Myocyte (in vitro differentiated cells): ENCODE data around the gene TSR1. TPM values are rescaled to one million over a fixed set of nuclear protein-coding genes. Genes with fewer than 3 reads are reported as not detected.

Experiments used
- DNase-seq: peaks from one replicate; pipeline ENCODE4 v3.0.0-alpha.2; 2012; ENCODE audit warnings: low read depth
- total RNA-seq: library from RNA; depleted of rRNA; stranded (reverse); fragments of >200 nt; gene quantifications from 2 replicates; pipeline ENCODE4 v1.2.3, GENCODE V29; 2014

Gene TSR1
- total RNA-seq, 1 donor from 2014 or later = 60.3 TPM

DNA sequence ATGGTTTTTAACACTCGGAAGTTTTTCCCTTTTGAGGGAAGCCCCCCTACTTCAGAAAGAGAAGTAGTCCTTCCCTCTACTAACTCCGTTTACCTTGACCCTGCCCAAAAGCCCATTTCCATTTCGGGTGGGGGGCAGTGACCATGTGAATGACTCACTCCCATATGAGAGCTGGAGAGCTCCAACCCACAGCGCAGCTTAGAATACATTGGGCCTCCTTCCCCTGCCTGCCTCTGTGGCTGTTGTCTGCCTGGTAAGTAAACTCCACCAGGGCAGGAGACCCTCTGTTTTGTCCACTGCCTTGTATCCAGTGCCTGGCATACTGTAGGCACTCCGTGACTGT, 2.0 kb upstream of the TSR1 start:
- DNase-seq = peak; percentile 32

DNA sequence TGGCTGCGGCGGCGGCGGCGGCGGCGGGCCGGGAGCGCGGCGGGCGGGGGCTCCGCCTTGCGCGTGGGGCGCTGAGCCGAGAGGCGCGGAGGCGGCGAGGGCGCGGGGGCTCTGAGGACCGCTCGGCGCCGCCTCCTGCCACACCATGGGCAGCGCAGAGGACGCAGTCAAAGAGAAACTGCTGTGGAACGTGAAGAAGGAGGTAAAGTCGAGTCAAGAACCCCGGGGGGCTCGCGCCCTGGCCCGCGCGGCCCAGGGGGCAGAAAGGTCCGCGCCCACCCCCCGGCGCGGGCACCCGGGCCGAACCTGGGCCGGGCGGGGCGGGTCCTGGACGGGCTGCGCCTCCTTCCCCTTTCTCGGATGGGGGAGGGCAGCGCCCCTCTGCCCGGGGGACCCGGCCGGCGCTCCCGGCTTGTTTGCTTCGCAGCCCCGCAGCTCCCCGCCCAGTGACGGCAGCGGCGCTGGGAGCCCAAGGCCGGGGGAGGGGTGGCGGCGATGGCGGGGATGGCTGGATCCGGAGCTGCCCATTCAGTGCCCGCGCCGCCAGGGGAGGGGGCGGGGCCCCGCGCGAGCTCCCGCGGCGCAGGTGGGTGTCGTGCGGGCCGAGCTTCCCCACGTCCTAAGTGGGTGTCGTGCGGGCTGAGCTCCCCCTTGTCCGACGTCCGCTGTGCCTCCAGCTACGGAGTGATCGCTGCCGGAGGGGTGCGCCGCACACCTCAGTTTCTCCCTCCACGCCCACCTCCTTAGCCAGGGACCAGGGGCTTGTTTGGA, 1.5 kb upstream of the TSR1 start:
- DNase-seq = peak; percentile 64

DNA sequence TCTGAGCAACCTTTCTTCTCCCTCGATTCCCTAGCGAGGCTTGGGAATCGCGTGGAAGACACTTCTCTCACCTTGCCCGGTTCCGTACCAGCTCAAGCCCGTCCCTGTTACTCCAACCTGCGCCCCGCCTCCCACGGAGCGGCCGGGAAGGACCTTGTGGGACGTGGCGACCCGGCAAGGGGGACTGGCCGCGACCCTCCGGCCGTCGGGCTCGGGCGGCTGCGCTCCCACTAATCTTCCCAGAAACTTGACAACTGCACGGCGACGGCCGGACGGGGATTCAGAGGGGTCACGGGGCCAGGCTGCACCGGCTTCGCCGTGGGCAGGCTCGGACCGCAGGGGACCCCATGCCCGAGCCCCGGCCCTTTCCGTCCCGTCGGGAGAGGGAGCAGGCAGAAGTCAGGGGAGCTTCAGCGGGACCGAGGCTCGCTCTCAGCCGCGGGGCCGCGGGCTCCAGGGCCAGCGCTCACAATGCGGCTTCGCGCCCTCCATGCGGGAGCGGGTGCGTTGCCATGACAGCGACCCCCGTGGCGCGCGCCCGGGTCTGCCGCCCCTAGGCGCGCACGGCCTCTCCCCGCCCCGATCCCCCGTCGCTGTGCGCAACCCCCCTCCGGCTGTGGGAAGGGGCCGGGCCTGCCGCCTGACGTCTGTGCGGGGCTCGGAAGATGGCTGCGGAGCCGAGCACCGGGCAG, 741 bp upstream of the TSR1 start, which contains the start of gene SGSM2:
Gene SGSM2 (plus strand): TSS at position 650 of the 692 bp plus-strand sequence. CDS start 188 bp downstream, outside the sequence.
- peak; percentile 63 for DNase-seq

DNA sequence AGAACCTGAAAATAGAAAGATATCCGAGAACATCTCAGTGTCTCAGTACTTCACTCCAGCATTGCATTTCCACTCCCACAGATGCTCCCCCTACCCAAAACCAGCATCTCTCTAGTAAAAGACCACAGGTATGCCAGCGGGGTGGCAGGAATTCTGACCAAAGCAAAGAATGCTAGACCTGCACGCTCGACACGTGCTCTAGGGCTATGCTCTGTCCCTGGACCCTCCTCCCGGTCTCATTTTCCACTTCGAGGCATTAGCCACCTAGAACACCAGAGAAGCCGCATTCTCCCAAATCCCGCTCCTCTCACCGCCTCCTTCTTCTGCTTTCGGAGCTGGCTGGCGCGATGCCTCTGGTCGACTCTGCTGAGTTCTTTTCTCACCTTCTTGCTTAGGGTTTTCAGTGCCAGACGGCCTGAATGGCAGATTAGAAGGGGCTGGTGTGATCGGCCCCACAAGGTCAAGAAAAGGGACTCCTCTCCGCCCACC, 487 bp downstream of the TSR1 start:
- peak; percentile 71 for DNase-seq

DNA sequence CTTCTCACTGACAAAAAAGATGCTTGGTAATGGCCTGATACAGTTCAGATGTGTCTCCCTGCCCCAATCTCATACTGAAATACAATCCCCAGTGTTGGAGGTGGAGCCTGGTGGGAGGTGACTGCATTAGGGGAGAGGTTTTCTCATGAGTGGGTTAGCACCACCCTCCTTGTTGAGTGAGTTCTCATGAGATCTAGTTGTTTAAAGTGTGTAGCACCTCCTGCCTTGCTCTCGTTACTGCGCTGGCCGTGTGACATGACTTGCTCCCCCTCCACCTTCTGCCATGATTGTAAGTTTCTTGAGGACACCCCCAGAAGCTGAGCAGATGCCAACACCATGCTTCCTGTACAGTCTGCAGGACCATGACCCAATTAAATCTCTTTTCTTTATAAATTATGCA, 5.0 kb downstream of the TSR1 start:
- no peak for DNase-seq

DNA sequence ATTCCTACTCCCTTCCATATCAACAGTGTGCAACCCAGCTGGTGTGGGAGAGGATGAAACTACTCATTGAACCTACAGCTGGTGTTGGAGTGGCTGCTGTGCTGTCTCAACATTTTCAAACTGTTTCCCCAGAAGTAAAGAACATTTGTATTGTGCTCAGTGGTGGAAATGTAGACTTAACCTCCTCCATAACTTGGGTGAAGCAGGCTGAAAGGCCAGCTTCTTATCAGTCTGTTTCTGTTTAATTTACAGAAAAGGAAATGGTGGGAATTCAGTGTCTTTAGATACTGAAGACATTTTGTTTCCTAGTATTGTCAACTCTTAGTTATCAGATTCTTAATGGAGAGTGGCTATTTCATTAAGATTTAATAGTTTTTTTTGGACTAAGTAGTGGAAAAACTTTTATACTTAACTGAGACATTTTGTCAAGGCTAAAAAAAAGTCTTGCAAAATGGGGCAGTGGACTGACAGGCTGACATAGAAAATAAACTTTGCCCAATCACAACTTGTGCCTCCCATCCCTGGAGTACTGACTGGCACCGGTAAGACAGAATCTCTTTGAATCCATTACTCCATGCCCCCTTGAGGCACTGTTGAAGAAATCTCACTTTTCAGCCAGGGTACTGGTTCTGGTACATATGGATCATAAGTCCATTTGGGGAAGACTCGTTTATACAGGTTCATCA, 12.5 kb downstream of the TSR1 start:
- no peak for DNase-seq

DNA sequence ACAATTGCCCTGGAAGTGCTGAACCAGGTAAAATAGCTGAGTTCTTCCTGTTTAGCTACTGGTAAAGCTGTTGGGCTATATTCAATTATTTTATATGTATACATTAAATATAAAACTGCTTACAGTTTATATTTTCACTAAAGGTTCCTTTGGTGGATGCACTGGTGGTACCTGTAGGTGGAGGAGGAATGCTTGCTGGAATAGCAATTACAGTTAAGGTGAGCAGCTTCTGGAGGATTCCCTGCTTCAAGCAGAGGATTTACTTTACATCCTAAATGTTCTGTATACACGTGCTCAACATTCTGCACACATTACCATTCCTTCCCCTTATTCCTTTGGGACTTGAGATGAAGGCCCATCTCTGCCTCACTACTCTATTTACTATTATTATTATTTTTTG, 14.9 kb downstream of the TSR1 start:
- DNase-seq = no peak

DNA sequence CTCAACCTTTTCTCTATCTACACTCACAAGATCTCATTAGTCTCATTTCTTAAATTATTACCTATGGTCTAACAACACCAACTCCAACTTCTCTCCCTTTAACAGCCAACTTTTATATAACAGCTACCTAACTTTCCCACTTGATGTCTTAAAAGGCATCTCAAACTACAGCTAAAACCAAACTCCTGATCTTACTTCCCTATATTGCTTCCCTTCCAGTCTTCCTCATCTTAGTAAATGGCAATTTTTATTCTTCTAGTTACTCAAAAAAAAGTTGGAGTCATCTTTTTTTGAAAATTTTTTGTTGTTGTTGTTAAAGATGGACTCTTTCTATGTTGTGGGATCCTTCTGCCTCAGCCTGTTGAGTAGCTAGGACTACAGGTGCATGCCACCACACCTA, 17.2 kb downstream of the TSR1 start:
- no peak for DNase-seq

DNA sequence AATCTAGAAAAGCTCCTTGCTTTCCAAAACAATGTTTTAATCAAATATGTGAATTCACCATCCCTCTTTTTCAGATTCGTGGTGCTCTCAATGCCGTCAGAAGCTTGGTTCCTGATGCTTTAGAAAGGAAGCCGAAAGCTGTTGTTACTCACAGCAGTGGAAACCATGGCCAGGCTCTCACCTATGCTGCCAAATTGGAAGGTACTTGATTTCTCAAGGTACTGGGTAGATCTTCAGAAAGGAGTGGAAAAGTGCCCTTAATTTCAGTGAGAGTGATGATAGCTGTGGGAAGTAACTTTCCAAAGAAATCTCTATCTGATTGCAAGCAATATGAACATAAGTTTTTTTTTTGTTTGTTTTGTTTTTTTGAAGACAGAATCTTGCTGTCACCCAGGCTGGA, 18.5 kb downstream of the TSR1 start:
- no peak for DNase-seq

DNA sequence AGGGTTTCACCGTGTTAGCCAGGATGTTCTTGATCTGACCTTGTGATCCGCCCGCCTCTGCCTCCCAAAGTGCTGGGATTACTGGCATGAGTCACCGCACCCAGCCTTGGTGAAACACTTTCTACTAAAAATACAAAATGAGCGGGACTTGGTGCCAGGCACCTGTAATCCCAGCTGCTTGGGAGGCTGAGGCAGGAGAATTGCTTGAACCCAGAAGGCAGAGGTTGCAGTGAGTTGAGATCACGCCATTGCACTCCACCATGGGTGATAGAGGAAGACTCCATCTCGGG, 19.4 kb downstream of the TSR1 start:
- DNase-seq = peak; percentile 41

DNA sequence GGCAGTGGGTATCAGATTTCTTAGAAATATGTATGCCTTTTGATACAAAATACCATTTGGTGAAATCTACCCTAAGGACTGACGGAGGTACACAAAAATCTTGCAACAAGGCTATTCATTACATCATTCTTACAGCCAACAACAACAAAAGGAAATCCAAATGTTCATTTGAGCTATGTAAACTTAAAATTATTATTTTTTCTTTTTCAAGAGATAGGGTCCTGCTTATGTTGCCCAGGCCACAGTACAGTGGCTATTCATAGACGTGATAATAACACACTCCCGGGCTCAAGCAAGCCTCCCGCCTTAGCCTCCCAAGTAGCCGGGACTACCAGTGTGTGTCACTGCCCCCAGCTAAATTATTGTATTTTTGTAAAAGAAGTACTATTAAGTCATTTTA, 23.5 kb downstream of the TSR1 start:
- no peak for DNase-seq

DNA sequence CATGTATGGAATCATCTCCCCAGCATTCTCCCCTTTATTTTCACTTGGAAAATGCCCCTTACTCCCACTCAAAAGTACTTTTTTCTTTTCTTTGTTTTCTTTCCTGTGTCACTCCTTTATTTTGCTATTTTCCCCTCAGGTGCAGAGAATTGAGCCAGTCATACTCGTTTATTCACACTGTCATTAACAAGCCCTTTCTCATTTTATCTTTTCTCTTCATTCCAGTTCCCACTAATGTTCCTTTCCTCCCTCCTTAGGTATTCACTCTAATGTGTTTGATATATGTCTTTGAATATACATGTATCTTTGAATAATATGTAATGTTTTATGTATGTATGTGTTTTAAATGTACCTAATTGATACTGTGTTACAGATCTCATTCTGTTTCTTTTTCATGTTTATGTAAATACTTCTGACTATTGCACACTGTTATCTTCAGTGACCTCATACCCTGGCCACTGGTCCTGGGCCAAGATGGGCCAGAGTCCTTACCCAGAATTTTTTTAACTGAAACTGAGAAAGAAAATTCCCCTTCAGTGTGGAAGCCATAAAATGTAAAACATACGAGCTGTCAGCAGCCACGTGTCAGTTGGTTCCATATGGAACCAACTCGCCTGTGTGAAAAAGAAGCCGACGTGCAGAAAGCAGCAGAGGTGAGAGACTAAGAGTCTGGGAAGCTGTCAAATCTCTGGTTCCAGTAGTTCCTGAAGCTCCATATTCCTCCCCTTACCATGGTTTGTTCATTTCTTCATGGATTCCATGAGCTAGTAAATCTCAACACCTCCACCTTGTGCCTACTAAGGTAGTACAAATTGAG, 26.7 kb downstream of the TSR1 start:
- DNase-seq = no peak

DNA sequence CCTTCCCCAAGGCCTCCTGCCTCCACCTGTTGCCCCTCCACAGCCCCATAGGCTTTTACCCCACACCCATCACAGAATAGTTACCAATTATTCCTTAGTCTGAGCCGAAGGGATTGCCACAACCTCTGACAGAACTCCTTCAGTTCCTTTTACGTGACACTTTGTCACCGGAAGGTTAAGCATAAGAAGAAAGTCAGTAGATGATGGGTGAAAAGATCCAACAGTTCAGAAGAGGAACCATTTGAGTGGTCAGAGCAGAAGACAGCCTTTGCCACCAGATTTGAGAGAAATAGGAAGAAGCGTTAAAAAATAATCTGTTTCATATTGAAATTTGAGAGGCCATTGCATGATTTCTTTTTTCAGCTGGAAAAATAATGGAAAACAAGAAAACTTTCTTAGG, 31.3 kb downstream of the TSR1 start:
- no peak for DNase-seq

DNA sequence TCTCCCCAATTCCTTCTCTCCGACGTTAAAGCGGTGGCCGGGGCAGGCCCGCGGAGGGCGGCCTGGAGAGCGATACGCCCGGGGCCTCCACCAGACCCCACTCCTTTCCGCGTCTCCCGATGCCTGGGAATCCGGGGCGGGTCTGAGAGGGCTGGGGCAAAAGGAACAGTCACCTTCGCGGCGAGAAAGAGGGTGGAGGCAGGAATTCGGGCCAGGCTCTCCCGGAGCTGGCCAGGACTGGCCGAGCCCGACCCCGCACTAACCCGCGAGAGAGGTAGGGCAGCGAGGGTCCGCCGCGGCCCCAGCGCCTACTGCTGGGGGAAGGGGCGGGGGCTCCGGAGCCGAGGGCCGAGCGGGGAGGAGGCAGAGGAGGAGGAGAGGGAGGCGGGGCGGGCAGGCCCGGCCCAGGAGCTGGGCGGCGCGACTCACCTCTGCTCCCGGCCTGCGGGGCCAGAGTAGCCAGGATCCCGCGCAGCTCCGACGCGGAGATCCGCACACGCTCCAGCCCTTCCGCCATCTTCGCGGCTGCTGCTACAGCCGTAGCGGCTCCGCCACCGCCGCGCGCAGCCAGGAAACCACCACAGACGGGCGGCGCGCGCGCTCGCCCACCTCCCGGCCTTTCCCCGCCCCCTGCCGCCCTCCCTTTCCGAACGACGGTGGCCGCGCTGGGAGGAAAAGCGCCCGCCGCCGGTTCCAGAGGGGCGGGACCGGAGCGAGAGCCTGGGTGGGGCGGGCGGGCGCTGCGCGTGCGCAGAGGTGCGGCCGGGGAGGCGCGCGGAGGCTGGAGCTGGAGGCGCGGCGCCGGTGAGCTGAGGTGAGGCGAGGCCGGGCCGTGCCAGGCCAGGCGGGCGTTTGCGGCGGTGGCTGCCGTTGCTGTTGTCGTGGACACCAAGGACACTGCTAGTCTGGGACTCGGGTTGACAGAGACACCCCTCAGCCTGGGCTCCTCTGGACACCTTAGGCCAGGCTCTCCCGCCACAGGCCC, 32.8 kb downstream of the TSR1 start, which contains the start of the genes SMG6 and SRR:
Gene SMG6 (minus strand): TSS at position 582 of the 985 bp plus-strand sequence. CDS start 65 bp downstream, at position 517.
Gene SRR (plus strand): TSS at position 747 of the 985 bp plus-strand sequence. CDS start 11,611 bp downstream, outside the sequence.
- DNase-seq = peak; percentile 93

DNA sequence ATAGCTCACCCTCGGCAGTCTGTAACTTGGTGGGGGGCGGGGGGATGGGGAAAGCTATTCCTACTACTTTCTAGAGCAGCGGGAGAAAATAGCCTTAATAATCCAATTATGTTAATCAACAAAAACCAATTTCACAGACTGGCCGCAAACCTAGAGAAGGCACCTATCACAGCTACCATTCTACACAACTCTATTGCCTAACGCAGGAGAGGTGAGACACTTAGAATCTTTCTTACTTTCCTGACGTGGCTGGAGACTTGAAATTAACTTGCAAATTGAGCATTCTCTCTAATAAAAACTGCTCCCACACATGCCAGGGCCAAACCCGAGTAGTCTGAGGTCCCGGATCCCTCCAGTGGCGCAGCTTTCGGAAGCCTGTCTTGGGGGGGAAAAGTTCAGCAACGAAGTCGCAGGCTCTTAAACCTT, 33.5 kb downstream of the TSR1 start:
- no peak for DNase-seq

DNA sequence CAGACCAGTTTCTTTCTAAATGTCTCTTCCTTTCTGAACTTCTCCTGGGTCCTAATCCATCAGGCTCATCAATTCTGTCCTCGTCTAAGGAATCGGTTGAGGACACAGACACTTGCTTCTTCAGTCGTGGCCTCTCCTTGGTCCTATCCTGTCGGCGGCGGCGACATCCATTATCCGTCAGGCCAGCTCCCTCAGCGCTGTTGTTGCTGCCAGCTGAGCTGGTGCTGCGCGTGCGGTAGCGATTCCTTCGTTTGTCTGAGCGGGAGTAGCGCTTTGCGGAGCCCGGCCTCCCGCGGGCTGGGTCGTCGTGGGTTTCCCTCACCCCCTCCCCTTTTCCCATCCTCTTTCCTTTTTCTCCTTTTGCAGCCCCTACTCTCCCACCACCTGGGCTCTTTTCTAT, 36.5 kb downstream of the TSR1 start:
- DNase-seq = no peak

DNA sequence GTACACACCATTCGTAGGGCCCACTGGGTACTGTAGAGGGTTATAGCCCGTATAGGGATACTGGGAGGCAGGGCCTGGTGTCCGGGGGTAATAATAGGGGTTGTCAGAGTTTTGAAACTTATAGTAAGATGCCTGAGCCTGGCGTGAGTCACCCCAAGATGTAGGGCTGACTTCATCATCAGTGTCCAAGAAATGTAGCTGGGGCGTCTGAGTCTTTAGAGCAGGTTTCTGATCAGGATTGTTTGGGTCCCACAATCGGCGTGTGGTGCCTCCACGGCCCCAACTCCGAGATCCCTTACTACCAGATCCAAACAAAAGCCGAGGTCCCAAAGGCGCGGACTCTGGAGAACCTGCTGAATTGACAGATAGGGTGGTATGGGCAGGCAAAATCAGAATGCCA, 37.1 kb downstream of the TSR1 start:
- DNase-seq = no peak

DNA sequence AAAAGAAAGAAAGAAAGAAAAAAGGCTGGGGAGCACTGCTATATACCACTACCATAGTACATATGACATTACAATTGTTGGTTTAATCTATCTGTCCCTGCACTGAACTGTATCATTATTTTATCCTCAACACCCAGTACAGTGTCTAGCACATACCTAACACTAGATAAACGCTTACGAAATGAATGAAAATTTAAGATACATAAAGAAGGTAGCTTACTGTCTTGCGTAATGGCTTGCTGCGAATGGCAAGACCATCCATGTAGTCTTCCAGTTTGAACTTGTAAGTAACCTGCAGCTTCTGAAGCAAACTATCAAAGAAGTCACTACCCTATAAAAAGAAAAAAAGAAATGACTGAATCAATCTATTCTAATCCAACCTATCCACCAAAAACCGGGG, 39.2 kb downstream of the TSR1 start:
- no peak for DNase-seq

DNA sequence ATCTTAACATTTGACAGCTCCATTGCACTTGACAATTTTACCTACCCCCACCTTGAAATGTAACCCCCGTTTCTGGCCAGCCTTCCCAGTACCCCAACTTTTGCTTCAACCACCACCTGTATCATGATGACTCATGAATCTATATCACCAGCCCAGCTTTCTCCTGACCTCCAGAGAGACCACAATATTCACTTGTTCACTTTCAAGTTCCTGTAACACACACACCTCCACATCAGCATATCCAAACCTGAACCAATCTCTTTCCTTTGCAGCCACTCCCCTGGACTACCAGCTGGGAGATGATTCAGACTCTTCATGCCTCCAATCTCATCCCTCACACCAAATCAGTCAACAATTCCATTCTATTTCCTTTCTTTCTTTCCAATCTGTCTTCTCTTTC, 40.7 kb downstream of the TSR1 start:
- DNase-seq = no peak

DNA sequence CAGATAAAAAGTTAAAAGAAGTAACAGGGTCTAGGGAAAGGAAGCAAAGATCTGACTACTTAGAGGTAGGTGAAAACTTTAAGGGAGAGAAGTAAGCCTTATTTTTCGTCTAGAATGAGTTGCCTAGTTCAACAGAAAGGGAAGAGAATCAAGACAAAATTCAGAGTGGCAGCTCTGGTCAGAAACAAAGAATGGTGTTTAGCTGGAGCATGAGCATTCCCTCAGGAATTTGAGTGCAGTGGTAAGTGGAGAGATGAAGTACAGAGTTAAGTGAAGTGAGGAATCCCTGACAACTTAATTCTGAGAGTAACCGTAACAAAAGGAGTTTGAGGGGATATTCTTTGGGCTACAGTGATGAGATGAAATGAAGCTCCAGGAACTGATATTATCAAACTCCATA, 44.2 kb downstream of the TSR1 start:
- no peak for DNase-seq
